ENCODE data around the gene TBX19.

TBX19 gene

DNA sequence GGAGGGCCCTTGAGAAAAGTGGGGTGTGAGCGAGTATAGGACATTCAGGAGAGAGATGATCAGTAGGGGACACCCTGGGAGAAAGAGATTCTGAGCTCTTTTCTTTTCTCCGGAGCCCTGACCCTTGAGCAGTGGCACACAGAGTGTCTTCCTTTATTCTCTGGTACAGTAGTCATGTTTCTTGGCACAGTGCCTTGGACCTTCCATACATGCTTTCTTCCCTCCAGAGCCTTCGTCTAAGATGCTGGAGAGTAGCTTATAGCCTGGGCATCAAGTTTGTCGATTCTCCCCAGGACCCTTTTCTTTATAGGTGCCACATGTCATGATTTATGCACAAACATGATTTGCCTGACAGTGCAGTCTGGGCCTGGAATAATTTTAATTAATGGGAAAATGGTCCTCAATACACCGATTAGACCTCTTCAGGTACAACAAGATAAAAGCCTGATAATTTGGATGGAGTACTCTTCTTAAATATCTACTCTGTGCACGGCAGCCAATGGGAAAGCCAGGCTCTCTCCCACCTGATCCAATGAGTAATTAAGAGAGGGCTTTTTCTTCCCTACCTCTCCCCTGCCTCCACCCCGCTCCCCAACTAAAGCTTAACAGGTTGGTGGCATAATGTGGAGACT is at the start of gene TBX19:
TBX19 (plus strand) TSS at position 582 of the 632 bp plus-strand sequence. CDS start 214 bp downstream, outside the sequence.
- DNase-seq (ENCODE audit: low spot score): no peak

- peak; percentile 83 for DNase-seq (ENCODE audit: low spot score)
Measured at GRCh38 chr1:168234846-168235547, 45.7 kb upstream of the TBX19 start.

DNA sequence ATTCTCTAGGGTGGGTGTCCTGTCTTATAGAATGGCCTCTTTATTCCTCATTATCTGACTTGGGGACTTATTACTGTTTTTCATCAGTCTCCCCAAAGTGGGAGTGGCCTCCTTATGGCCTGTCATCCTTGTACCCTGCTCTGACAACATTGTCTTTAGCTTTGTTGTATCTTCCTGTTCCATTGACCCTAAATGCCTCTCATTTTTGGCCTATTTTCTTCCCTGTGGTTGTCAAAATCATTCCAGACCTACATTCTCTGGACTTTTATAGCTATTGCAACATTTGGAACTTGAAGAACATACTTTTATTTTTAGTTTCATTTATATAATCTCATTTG is 45.2 kb upstream of the TBX19 start:
- DNase-seq (ENCODE audit: low spot score): no peak

- DNase-seq (ENCODE audit: low spot score): no peak
Measured at GRCh38 chr1:168235937-168236336, 44.7 kb upstream of the TBX19 start.

- no peak for DNase-seq (ENCODE audit: low spot score)
Measured at GRCh38 chr1:168236836-168237611, 43.7 kb upstream of the TBX19 start.

- no peak for DNase-seq (ENCODE audit: low spot score)
Measured at GRCh38 chr1:168243198-168243597, 37.5 kb upstream of the TBX19 start.

- DNase-seq (ENCODE audit: low spot score): no peak
Measured at GRCh38 chr1:168243636-168244212, 37.0 kb upstream of the TBX19 start.

GRCh38 chr1:168245042-168245441 is 35.6 kb upstream of the TBX19 start:
- no peak for DNase-seq (ENCODE audit: low spot score)

DNA sequence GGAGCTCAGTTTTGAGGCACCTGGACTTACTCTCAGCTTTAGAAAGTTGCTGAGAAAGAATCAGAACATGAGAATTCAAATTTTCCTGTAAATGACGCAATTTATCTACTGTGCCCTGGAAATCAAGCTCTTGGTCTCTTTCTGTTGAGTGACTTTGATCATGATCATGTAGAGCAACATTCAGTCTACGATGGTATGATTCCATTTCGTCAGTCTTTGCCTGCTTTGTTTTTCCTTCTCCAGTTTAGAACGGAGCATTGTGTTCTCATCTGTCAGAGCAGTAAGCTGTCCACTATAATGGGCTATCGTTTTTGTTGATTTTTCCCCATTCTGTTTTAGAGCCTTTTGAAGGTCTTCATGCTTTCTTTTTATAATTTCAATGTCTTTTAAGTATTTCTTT is 34.2 kb upstream of the TBX19 start:
- DNase-seq (ENCODE audit: low spot score): no peak

DNA sequence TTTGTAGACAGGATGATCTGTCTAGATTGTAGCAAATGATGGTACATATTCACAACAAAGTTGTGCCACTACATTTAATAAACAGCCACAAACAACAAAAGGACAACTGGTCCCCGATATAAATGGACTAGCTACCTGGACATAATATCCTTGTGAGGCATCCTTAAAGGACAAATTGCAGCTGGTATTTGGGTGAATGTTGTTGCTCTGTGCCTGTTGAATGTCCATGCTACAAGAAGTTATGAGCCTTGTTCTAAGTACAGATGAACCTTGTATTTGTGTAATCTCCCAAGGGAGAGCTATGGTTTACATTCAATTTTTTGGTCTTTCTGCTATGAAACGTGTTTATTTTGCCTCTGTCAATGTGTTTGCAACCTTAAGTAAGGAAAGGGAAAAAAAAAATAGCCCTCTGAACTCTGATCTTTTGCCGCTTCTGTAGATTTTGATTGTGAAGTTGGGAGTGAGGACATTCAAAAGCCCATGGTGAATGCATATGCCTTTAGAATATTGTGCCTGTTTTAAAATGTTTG is 28.4 kb upstream of the TBX19 start:
- no peak for DNase-seq (ENCODE audit: low spot score)

DNA sequence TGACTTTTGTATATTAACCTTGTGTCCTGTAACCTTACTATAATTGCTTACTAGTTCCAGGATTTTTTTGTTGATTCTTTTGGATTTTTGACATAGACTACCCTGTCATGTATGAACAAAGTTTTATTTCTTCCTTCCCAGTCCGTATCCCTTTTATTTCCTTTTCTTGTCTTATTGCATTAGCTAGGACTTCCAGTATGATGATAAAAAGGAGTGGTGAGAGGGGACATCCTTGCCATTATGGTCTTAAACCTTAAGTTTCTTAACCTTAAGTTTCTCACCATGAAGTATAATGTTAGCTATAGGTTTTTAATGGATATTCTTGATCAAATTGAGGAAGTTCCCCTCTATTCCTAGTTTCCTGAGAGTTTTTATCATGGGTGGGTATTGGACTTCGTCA is 24.5 kb upstream of the TBX19 start:
- no peak for DNase-seq (ENCODE audit: low spot score)

DNA sequence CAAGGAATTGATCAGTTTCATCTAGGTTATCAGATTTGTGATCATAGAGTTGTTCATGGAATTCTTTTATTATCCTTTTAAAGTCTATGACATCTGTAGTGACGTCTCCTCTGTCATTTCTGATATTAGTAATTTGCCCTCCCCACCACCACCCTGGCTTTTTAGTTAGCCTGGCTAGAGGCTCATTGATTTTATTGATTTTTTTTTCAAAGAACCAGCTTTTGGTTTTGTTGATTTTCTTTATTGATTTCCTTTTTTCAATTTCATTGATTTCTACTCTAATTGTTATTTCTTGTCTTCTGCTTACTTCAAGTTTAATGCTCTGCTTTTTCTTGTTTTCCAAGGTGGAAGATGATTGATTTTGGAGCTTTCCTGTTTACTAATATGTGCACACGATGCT is 23.3 kb upstream of the TBX19 start:
- no peak for DNase-seq (ENCODE audit: low spot score)

DNA sequence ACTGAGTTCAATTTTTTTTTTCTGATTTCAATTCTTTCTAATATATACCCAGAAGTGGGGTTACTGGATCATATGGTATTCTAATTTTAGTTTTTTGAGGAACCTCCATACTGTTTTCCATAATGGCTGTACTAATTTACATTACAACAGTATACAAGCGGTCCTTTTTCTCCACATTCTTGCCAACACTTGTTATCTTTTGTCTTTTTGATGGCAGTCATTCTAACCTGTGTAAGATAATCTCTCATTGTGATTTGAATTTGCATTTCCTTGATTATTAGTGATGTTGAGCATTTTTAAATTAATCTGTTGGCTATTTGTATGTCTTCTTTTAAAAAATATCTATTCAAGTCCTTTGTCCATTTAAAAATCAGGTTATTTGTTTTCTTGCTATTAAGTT is 21.1 kb upstream of the TBX19 start:
- DNase-seq (ENCODE audit: low spot score): no peak

- no peak for DNase-seq (ENCODE audit: low spot score)
Measured at GRCh38 chr1:168260393-168260792, 20.3 kb upstream of the TBX19 start.

GRCh38 chr1:168261390-168261789 is 19.3 kb upstream of the TBX19 start:
- DNase-seq (ENCODE audit: low spot score): no peak

DNA sequence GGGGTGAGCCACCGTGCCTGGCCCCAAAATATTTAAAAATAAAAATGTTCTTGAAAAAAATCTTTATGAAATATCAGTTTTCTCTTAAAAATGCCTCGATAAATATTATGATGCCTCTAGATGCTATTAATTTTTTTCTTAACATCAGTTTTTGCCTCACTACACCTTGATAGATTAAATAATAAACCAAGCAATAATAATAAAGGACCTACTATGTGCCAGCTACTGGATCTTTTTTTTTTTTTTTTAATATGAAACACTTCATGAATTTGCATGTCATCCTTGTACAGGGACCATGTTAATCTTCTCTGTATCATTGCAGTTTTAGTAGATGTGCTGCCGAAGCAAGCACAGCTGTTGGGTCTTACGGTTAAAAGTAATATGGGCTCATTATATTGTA is 17.5 kb upstream of the TBX19 start:
- DNase-seq (ENCODE audit: low spot score): no peak

- peak; percentile 12 for DNase-seq (ENCODE audit: low spot score)
Measured at GRCh38 chr1:168264296-168264695, 16.4 kb upstream of the TBX19 start.

DNA sequence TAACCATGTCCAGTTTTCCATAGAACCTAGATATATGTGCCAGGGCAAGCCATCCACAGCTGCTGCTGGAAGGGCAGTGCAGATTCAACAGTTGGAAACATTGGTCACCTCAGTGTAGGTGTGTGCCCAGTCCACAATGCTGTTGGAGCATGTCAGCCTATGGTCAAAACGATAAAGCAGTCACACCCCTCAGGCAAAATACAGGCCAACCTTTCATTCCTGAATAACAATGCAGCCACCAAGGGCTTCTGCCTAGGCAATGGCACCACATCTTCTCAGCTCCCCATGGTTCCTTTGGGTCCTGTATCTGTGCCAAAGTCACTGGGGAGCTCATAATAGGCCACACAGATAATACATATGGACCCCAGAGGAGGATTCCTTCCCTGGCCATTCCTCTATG is 15.1 kb upstream of the TBX19 start:
- DNase-seq (ENCODE audit: low spot score): no peak

- no peak for DNase-seq (ENCODE audit: low spot score)
Measured at GRCh38 chr1:168266644-168267186, 14.0 kb upstream of the TBX19 start.

GRCh38 chr1:168271636-168272035 is 9.0 kb upstream of the TBX19 start:
- DNase-seq (ENCODE audit: low spot score): no peak

GRCh38 chr1:168273575-168273974 is 7.1 kb upstream of the TBX19 start:
- peak; percentile 11 for DNase-seq (ENCODE audit: low spot score)

DNA sequence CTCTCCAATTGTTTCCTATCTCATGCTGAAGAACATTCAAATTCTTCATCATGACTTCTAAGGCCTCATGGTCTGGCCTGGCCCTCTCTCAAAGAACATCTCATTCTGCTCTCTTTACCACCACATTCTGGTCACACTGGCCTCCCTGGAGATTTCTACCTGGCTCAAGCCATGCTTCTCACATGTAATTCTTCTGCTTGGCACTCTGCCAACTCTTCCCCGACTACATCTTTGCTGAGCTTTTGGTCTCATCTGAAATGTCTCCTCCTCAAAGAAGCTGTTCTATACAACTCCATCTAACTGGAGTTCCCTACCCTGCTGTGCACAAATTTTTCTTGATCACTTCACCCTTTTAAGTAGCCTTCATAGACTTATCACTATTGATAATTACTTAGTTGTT is 1.4 kb upstream of the TBX19 start:
- DNase-seq (ENCODE audit: low spot score): no peak

Data from NAMALWA (cell line).